ENCODE measurements around the gene SNRK.

The SNRK gene

GRCh38 chr3:43373560-43373928, 87.2 kb downstream of the SNRK start:
- DNase-seq = no peak

- DNase-seq = peak; percentile 66 to 79
Measured at GRCh38 chr3:43378066-43378935, 92.0 kb downstream of the SNRK start.

GRCh38 chr3:43379343-43379742, 93.0 kb downstream of the SNRK start:
- no peak for DNase-seq

- DNase-seq = no peak
Measured at GRCh38 chr3:43388175-43388574, 101.8 kb downstream of the SNRK start.

GRCh38 chr3:43388915-43389314, 102.6 kb downstream of the SNRK start:
- DNase-seq = no peak

- DNase-seq = peak; percentile 66 to 69
Measured at GRCh38 chr3:43389388-43390254, 103.3 kb downstream of the SNRK start.

GRCh38 chr3:43390255-43390588, 103.9 kb downstream of the SNRK start:
- DNase-seq = no peak

- no peak for DNase-seq
Measured at GRCh38 chr3:43391621-43392020, 105.3 kb downstream of the SNRK start.

- DNase-seq = no peak
Measured at GRCh38 chr3:43394041-43394554, 107.8 kb downstream of the SNRK start.

- DNase-seq = no peak
Measured at GRCh38 chr3:43399034-43399433, 112.7 kb downstream of the SNRK start.

- no peak for DNase-seq
Measured at GRCh38 chr3:43400167-43400566, 113.8 kb downstream of the SNRK start.
